Hepatocyte (in vitro differentiated cells): ENCODE data around the gene DERL3. TPM values are rescaled to one million over a fixed set of nuclear protein-coding genes. Genes with fewer than 3 reads are reported as not detected.

Source experiments
- DNase-seq: peaks from one replicate; pipeline ENCODE4 v3.0.0-alpha.2; 2016; ENCODE audit warnings: low spot score
- H2AFZ ChIP-seq: fragments of 200-600 bp; sonication (generic); 2 replicates; pipeline ENCODE4 v1.6.0; 2016; ENCODE audit warnings: antibody characterized with exemption, mild to moderate bottlenecking
- H3K27ac ChIP-seq: fragments of 200-600 bp; sonication (generic); 2 replicates; pipeline ENCODE4 v1.5.1; 2016; ENCODE audit warnings: mild to moderate bottlenecking
- H3K27me3 ChIP-seq: fragments of 200-600 bp; sonication (generic); 2 replicates; pipeline ENCODE4 v1.6.1; 2016
- H3K36me3 ChIP-seq: fragments of 200-600 bp; sonication (generic); replicated peaks from 2 replicates; pipeline ENCODE4 v1.5.1; 2016; ENCODE audit warnings: low read depth; ENCODE audit not compliant: insufficient read depth
- H3K4me1 ChIP-seq: fragments of 200-600 bp; sonication (generic); 2 replicates; pipeline ENCODE4 v1.5.1; 2016; ENCODE audit warnings: mild to moderate bottlenecking, moderate library complexity; ENCODE audit not compliant: insufficient read depth
- H3K4me2 ChIP-seq: fragments of 200-600 bp; sonication (generic); 2 replicates; pipeline ENCODE4 v1.6.0; 2016
- H3K4me3 ChIP-seq: fragments of 200-600 bp; sonication (generic); 2 replicates; pipeline ENCODE4 v1.5.1; 2016; ENCODE audit warnings: mild to moderate bottlenecking
- H3K79me2 ChIP-seq: fragments of 200-600 bp; sonication (generic); 2 replicates; pipeline ENCODE4 v1.6.0; 2017; ENCODE audit warnings: mild to moderate bottlenecking
- H3K9me2 ChIP-seq: fragments of 200-600 bp; sonication (generic); replicated peaks from 2 replicates; pipeline ENCODE4 v1.6.0; 2017; ENCODE audit warnings: mild to moderate bottlenecking; ENCODE audit not compliant: insufficient read depth
- H3K9me3 ChIP-seq: fragments of 200-600 bp; sonication (generic); 2 replicates; pipeline ENCODE4 v1.5.1; 2016; ENCODE audit warnings: low read depth, mild to moderate bottlenecking
- H4K20me1 ChIP-seq: fragments of 200-600 bp; sonication (generic); 2 replicates; pipeline ENCODE4 v1.6.0; 2016; ENCODE audit warnings: mild to moderate bottlenecking; ENCODE audit not compliant: insufficient read depth, poor library complexity, severe bottlenecking
- CTCF ChIP-seq: fragments of 200-600 bp; sonication (generic); IDR thresholded peaks from 2 replicates; pipeline ENCODE4 v1.5.1; 2016; ENCODE audit warnings: antibody characterized with exemption, mild to moderate bottlenecking; ENCODE audit not compliant: poor library complexity
- EZH2 ChIP-seq: fragments of 200-600 bp; sonication (generic); IDR thresholded peaks from 2 replicates; pipeline ENCODE4 v1.6.1; 2016; ENCODE audit warnings: antibody characterized with exemption, mild to moderate bottlenecking, borderline replicate concordance
- EZH2phosphoT487 ChIP-seq: fragments of 200-600 bp; sonication (generic); IDR thresholded peaks from one replicate; pipeline ENCODE4 v1.6.1; 2018; ENCODE audit warnings: antibody characterized with exemption, mild to moderate bottlenecking, low read depth, moderate library complexity; ENCODE audit not compliant: unreplicated experiment, severe bottlenecking
- whole genome bisulfite sequencing: methylation state at CpG from one replicate; pipeline ENCODE4 v1.1.6; 2016; ENCODE audit warnings: low lambda C conversion rate; ENCODE audit errors: missing lambda C conversion rate; 5-methylcytosine and 5-hydroxymethylcytosine counted together
- polyA plus RNA-seq: library from polyadenylated mRNA; unstranded; fragments of >200 nt; fragmentation: Nextera tagmentation; extraction: Ambion mirVana; gene quantifications from 2 replicates; pipeline ENCODE4 v1.2.1, GENCODE V29; 2016
- total RNA-seq: library from RNA; depleted of rRNA; stranded (reverse); fragments of >200 nt; gene quantifications from 2 replicates; pipeline ENCODE4 v1.2.3, GENCODE V29; 2014

The DERL3 gene
- total and polyA plus RNA-seq, 2 experiments from 2014 or later, result 1.6 to 6.1 TPM

- no peak for DNase-seq
- peaks cover 8% of the 10 kb centered on the region for H3K4me1 ChIP-seq
- no peak overlapping the region for H3K27ac ChIP-seq
- 100% methylated on average over 3 of the region's 3 CpGs for WGBS
- no peaks in the 10 kb centered on the region for H3K9me2 ChIP-seq
- H4K20me1 ChIP-seq, result peaks cover 3% of the 10 kb centered on the region
- no peak overlapping the region for H2AFZ ChIP-seq
- H3K27me3 ChIP-seq, result no peaks in the 10 kb centered on the region
- no peak for TF ChIP-seq EZH2
- TF ChIP-seq CTCF, result no peak
- no peak for TF ChIP-seq EZH2phosphoT487
- H3K36me3 ChIP-seq, result no peaks in the 10 kb centered on the region
- H3K79me2 ChIP-seq, result peaks cover 14% of the 10 kb centered on the region
- H3K9me3 ChIP-seq, result no peaks in the 10 kb centered on the region
- no peak overlapping the region for H3K4me2 ChIP-seq
- no peak overlapping the region for H3K4me3 ChIP-seq
These were observed 4.4 kb downstream of the DERL3 start for GRCh38 chr22:23834406-23834792.

- H3K79me2 ChIP-seq, result peaks cover 14% of the 10 kb centered on the region
- no peak overlapping the region for H3K27ac ChIP-seq
- DNase-seq, result no peak
- peaks cover 3% of the 10 kb centered on the region for H4K20me1 ChIP-seq
- WGBS, result 89% methylated on average over 13 of the region's 13 CpGs
- H3K27me3 ChIP-seq, result no peaks in the 10 kb centered on the region
- peaks cover 6% of the 10 kb centered on the region for H3K4me1 ChIP-seq
- no peaks in the 10 kb centered on the region for H3K36me3 ChIP-seq
- H3K9me2 ChIP-seq, result no peaks in the 10 kb centered on the region
- no peaks in the 10 kb centered on the region for H3K9me3 ChIP-seq
- H2AFZ ChIP-seq, result no peak overlapping the region
- H3K4me2 ChIP-seq, result no peak overlapping the region
- no peak for TF ChIP-seq EZH2
- no peak for TF ChIP-seq EZH2phosphoT487
- TF ChIP-seq CTCF, result no peak
- H3K4me3 ChIP-seq, result no peak overlapping the region
These were observed 4.9 kb downstream of the DERL3 start for GRCh38 chr22:23833911-23834317.

- 91% methylated on average over 16 of the region's 16 CpGs for WGBS
- Histone ChIP-seq H3K4me3 (no peak overlapping the region), H2AFZ (no peak overlapping the region), H3K36me3 (no peaks in the 10 kb centered on the region), H3K9me3 (no peaks in the 10 kb centered on the region), H4K20me1 (peaks cover 3% of the 10 kb centered on the region), H3K9me2 (no peaks in the 10 kb centered on the region), H3K27ac (no peak overlapping the region), H3K79me2 (peaks cover 14% of the 10 kb centered on the region), H3K4me2 (no peak overlapping the region), H3K27me3 (no peaks in the 10 kb centered on the region), H3K4me1 (peaks cover 2% of the 10 kb centered on the region)
- no peak for DNase-seq
- TF ChIP-seq CTCF (no peak), EZH2 (no peak), EZH2phosphoT487 (no peak)
These were observed 5.6 kb downstream of the DERL3 start for GRCh38 chr22:23833017-23833751.
